H1 (cell line): Measurements from ENCODE around the gene CFH. TPM values are rescaled to one million over a fixed set of nuclear protein-coding genes. Genes with fewer than 3 reads are reported as not detected.

Experiments used
- CTCF ChIA-PET: fragments of 300-600 bp; sonication (Branson Sonifier 250); formaldehyde crosslinking; loops from one replicate; lab custom pipeline; 2021; ENCODE audit not compliant: partially characterized antibody; lab: Charles Lee
- POLR2A ChIA-PET: fragments of 300-600 bp; sonication (Branson Sonifier 250); formaldehyde crosslinking; loops from one replicate; lab custom pipeline; 2021; ENCODE audit warnings: inconsistent platforms; ENCODE audit not compliant: partially characterized antibody; lab: Charles Lee
- DNase-seq, 2 experiments: peaks; one replicate each; pipeline versions ENCODE4 v3.0.0 to v3.0.0-alpha.2; 2010 to 2022; ENCODE audit warnings: low spot score in 2 of 2, low read depth in 1 of 2, mixed read lengths in 1 of 2
- FAIRE-seq: peaks from 2 replicates; lab custom pipeline; 2011; peaks lifted over from hg19 to GRCh38; lab: Jason Lieb, UNC
- H2AFZ ChIP-seq: 2 replicates; pipeline ENCODE4 v1.8.1; 2012; ENCODE audit warnings: low read length, inconsistent platforms
- H2AK5ac ChIP-seq: 2 replicates; pipeline ENCODE4 v1.6.1; 2013; ENCODE audit warnings: low read depth, low read length
- H2BK120ac ChIP-seq: replicated peaks from 2 replicates; pipeline ENCODE3; 2013; ENCODE audit warnings: low read depth, low read length, inconsistent platforms
- H2BK12ac ChIP-seq: 2 replicates; pipeline ENCODE4 v1.6.1; 2013; ENCODE audit warnings: low read depth, low read length
- H2BK15ac ChIP-seq: 2 replicates; pipeline ENCODE4 v1.6.1; 2013; ENCODE audit warnings: low read length
- H2BK20ac ChIP-seq: 2 replicates; pipeline ENCODE4 v1.6.1; 2013; ENCODE audit warnings: low read length
- H2BK5ac ChIP-seq: 2 replicates; pipeline ENCODE4 v1.6.1; 2013; ENCODE audit warnings: low read depth, low read length
- H3K14ac ChIP-seq: 2 replicates; pipeline ENCODE4 v1.6.1; 2013; ENCODE audit warnings: inconsistent platforms; ENCODE audit not compliant: insufficient read length
- H3K18ac ChIP-seq: 2 replicates; pipeline ENCODE4 v1.6.1; 2013; ENCODE audit warnings: low read length; ENCODE audit errors: extremely low read depth
- H3K23ac ChIP-seq: 2 replicates; pipeline ENCODE4 v1.6.1; 2013; ENCODE audit warnings: inconsistent platforms; ENCODE audit not compliant: insufficient read length
- H3K23me2 ChIP-seq: 2 replicates; pipeline ENCODE4 v1.6.1; 2013; ENCODE audit warnings: low read depth, low read length
- H3K27ac ChIP-seq: 2 replicates; pipeline ENCODE4 v1.6.1; 2011; ENCODE audit warnings: low read depth, low read length, inconsistent platforms
- H3K27me3 ChIP-seq, 4 experiments: replicated peaks in 1 of 4; 1 replicate in 1 of 4; 2 replicates in 3 of 4; pipeline versions ENCODE4 v1.6.1 to v1.8.1; 2011 to 2013; ENCODE audit warnings: low read length in 3 of 4, mild to moderate bottlenecking in 3 of 4, inconsistent platforms in 2 of 4, mixed read lengths in 2 of 4, moderate library complexity in 1 of 4; ENCODE audit not compliant: control insufficient read depth in 3 of 4, insufficient read depth in 3 of 4; ENCODE audit errors: extremely low read depth in 1 of 4
- H3K36me3 ChIP-seq, 4 experiments: 2 replicates each; pipeline versions ENCODE4 v1.6.1 to v1.8.1; 2011 to 2013; ENCODE audit warnings: mild to moderate bottlenecking in 4 of 4, low read length in 3 of 4, moderate library complexity in 2 of 4, control low read depth in 1 of 4, inconsistent platforms in 1 of 4; ENCODE audit not compliant: insufficient read depth in 4 of 4, control insufficient read depth in 2 of 4
- H3K4ac ChIP-seq: replicated peaks from 2 replicates; pipeline ENCODE3; 2013; ENCODE audit warnings: low read length, low read depth, mixed read lengths, inconsistent platforms; ENCODE audit not compliant: insufficient read length
- H3K4me1 ChIP-seq, 4 experiments: replicated peaks in 1 of 4; 1 replicate in 1 of 4; 2 replicates in 3 of 4; pipeline versions ENCODE4 v1.6.1 to v1.8.1; 2011 to 2013; ENCODE audit warnings: low read length in 3 of 4, inconsistent platforms in 2 of 4, mixed read lengths in 1 of 4; ENCODE audit not compliant: insufficient read depth in 4 of 4, control insufficient read depth in 3 of 4
- H3K4me2 ChIP-seq, 2 experiments: 2 replicates each; pipeline versions ENCODE4 v1.6.1 to v1.8.1; 2011 to 2013; ENCODE audit warnings: low read depth in 2 of 2, low read length in 2 of 2, control low read depth in 1 of 2, inconsistent platforms in 1 of 2, mild to moderate bottlenecking in 1 of 2; ENCODE audit not compliant: insufficient read depth in 1 of 2
- H3K4me3 ChIP-seq, 4 experiments: fragments of 200-600, 300-600 bp in 1 of 4; sonication (generic), shearing (Covaris generic), sonication (Bioruptor Twin) in 1 of 4; 2 replicates each; pipeline versions ENCODE4 v1.5.1 to v1.8.1; 2011 to 2016; ENCODE audit warnings: low read length in 4 of 4, low read depth in 3 of 4, control low read depth in 2 of 4, inconsistent platforms in 2 of 4, mild to moderate bottlenecking in 2 of 4, mixed read lengths in 1 of 4, moderate library complexity in 1 of 4; ENCODE audit not compliant: insufficient read depth in 2 of 4; ENCODE audit errors: extremely low read depth in 1 of 4
- H3K56ac ChIP-seq: replicated peaks from 2 replicates; pipeline ENCODE3; 2013; ENCODE audit warnings: low read depth, mild to moderate bottlenecking, mixed read lengths, low read length, inconsistent platforms; ENCODE audit not compliant: insufficient read length
- H3K79me1 ChIP-seq: 2 replicates; pipeline ENCODE4 v1.6.1; 2013; ENCODE audit warnings: low read depth, low read length, control low read depth
- H3K79me2 ChIP-seq, 2 experiments: 2 replicates each; pipeline versions ENCODE4 v1.6.1 to v1.8.1; 2012 to 2013; ENCODE audit warnings: low read length in 2 of 2, mild to moderate bottlenecking in 2 of 2, inconsistent platforms in 1 of 2; ENCODE audit not compliant: insufficient read depth in 2 of 2, control insufficient read depth in 1 of 2
- H3K9ac ChIP-seq, 4 experiments: replicated peaks in 1 of 4; 1 replicate in 1 of 4; 2 replicates in 3 of 4; pipeline versions ENCODE4 v1.6.1 to v1.8.1; 2011 to 2013; ENCODE audit warnings: low read depth in 3 of 4, low read length in 3 of 4, control low read depth in 2 of 4, mild to moderate bottlenecking in 2 of 4, moderate library complexity in 2 of 4, inconsistent platforms in 1 of 4; ENCODE audit errors: extremely low read depth in 1 of 4
- H3K9me3 ChIP-seq, 2 experiments: 2 replicates each; pipeline versions ENCODE4 v1.6.1 to v1.8.1; 2012 to 2013; ENCODE audit warnings: mild to moderate bottlenecking in 2 of 2, moderate library complexity in 2 of 2, control low read depth in 1 of 2, inconsistent platforms in 1 of 2, low read depth in 1 of 2, low read length in 1 of 2, mixed read lengths in 1 of 2; ENCODE audit not compliant: insufficient read depth in 2 of 2
- H4K20me1 ChIP-seq, 2 experiments: replicated peaks in 1 of 2; 2 replicates each; pipeline versions ENCODE3 to v1.8.1; 2011 to 2013; ENCODE audit warnings: inconsistent platforms in 2 of 2, low read length in 2 of 2, mild to moderate bottlenecking in 1 of 2; ENCODE audit not compliant: insufficient read depth in 2 of 2, control insufficient read depth in 1 of 2
- H4K5ac ChIP-seq: 2 replicates; pipeline ENCODE4 v1.6.1; 2013; ENCODE audit warnings: low read length, low read depth, mixed read lengths, inconsistent platforms; ENCODE audit not compliant: insufficient read length
- H4K8ac ChIP-seq: 2 replicates; pipeline ENCODE4 v1.8.0; 2013; ENCODE audit warnings: mild to moderate bottlenecking, moderate library complexity, low read length, inconsistent platforms; ENCODE audit not compliant: insufficient read depth; ENCODE audit errors: extremely low read depth
- H4K91ac ChIP-seq: replicated peaks from 2 replicates; pipeline ENCODE3; 2013; ENCODE audit warnings: low read length, mixed read lengths, inconsistent platforms; ENCODE audit not compliant: insufficient read length
- HDAC6 ChIP-seq: IDR thresholded peaks from one replicate; pipeline ENCODE4 v1.7.1; 2012; ENCODE audit warnings: low read depth, mild to moderate bottlenecking, inconsistent platforms, low read length, moderate library complexity
- POU5F1 ChIP-seq: IDR thresholded peaks from 2 replicates; pipeline ENCODE4 v1.6.1; 2011; ENCODE audit warnings: low read depth, mild to moderate bottlenecking, low read length, moderate library complexity
- WGBS, 2 experiments: shearing (Covaris generic) in 1 of 2; methylation state at CpG; one replicate each; pipeline versions ENCODE4 v1.1.6 to v1.1.7; 2013 to 2015; ENCODE audit warnings: low lambda C conversion rate in 2 of 2, mixed read lengths in 2 of 2, inconsistent platforms in 1 of 2, low coverage in 1 of 2, missing lambda C conversion rate in 1 of 2; ENCODE audit not compliant: insufficient replicate concordance in 2 of 2, insufficient coverage in 1 of 2, insufficient read length in 1 of 2; ENCODE audit errors: extremely low coverage in 1 of 2, missing lambda C conversion rate in 1 of 2; 5-methylcytosine and 5-hydroxymethylcytosine counted together
- polyA plus RNA-seq, 7 experiments: library from polyadenylated mRNA; depleted of rRNA in 3 of 7; stranded (reverse) in 5 of 7; unstranded in 2 of 7; fragments of >200 nt in 5 of 7; fragments of 200-250 nt in 2 of 7; gene quantifications; 1 replicate in 5 of 7; 2 replicates in 1 of 7; 4 replicates in 1 of 7; pipeline versions ENCODE4 v1.2.1 to v1.2.3, GENCODE V29; 2011 to 2013; ENCODE audit warnings: missing spikeins in 2 of 7, mixed read lengths in 2 of 7
- total RNA-seq: library from RNA; stranded (reverse); fragmentation: NEBNext Ultra II Directional; extraction: Animal tissue kit (Norgen Biotek cat#: 25700); gene quantifications from 2 replicates; pipeline ENCODE4 v1.2.1, GENCODE V29; 2021

The CFH gene
- total and polyA plus RNA-seq, 2 of the 8 experiments (the other 6 are each of a cell fraction or from before 2014, with no cell fraction given) = not detected

GRCh38 chr1:196685506-196685905, 33.7 kb downstream of the CFH start:
- H4K20me1 ChIP-seq = no peaks in the 10 kb centered on the region
- POLR2A ChIA-PET = no interaction called here
- no peak overlapping the region for H4K91ac ChIP-seq
- no peak overlapping the region for H2BK5ac ChIP-seq
- no peak for DNase-seq
- H4K8ac ChIP-seq = no peak overlapping the region
- no peak overlapping the region for H3K14ac ChIP-seq
- CTCF ChIA-PET = no interaction called here
- no peaks in the 10 kb centered on the region for H3K79me2 ChIP-seq
- H3K4me2 ChIP-seq = no peak overlapping the region
- H3K4me1 ChIP-seq = no peaks in the 10 kb centered on the region
- H3K4ac ChIP-seq = no peak overlapping the region
- no peak overlapping the region for H2BK12ac ChIP-seq
- no peak overlapping the region for H3K27ac ChIP-seq
- no peak overlapping the region for H3K23ac ChIP-seq
- no peaks in the 10 kb centered on the region for H3K23me2 ChIP-seq
- H3K9me3 ChIP-seq = no peaks in the 10 kb centered on the region
- no peak overlapping the region for H2AFZ ChIP-seq
- H3K9ac ChIP-seq = no peak overlapping the region
- no peaks in the 10 kb centered on the region for H3K36me3 ChIP-seq
- no peak overlapping the region for H2BK15ac ChIP-seq
- H3K79me1 ChIP-seq = no peaks in the 10 kb centered on the region
- H2BK120ac ChIP-seq = no peak overlapping the region
- H3K56ac ChIP-seq = no peak overlapping the region
- TF ChIP-seq POU5F1 (no peak), HDAC6 (no peak)
- H2BK20ac ChIP-seq = no peak overlapping the region
- FAIRE-seq = no peak
- no peak overlapping the region for H3K4me3 ChIP-seq
- 90% methylated on average over 1 of the region's 1 CpG; no CpG with 5 or more reads in 1 of the 2 experiments for WGBS, 2 experiments
- no peak overlapping the region for H2AK5ac ChIP-seq
- H3K18ac ChIP-seq = no peak overlapping the region
- H4K5ac ChIP-seq = no peak overlapping the region
- H3K27me3 ChIP-seq = no peaks in the 10 kb centered on the region
